Keratinocyte (primary cell): ENCODE measurements around the gene MYO1E. TPM values are rescaled to one million over a fixed set of nuclear protein-coding genes. Genes with fewer than 3 reads are reported as not detected.

ENCODE experiments used
- DNase-seq: peaks from one replicate; pipeline ENCODE4 v3.0.0-alpha.2; 2011; ENCODE audit warnings: low read depth, missing footprints, low spot score
- FAIRE-seq: peaks from 2 replicates; lab custom pipeline; 2011; peaks lifted over from hg19 to GRCh38; lab: Jason Lieb, UNC
- H2AFZ ChIP-seq: 2 replicates; pipeline ENCODE4 v1.6.0; 2012; ENCODE audit warnings: low read length, control low read depth, inconsistent platforms; ENCODE audit not compliant: control insufficient read depth
- H3K27ac ChIP-seq: 2 replicates; pipeline ENCODE4 v1.5.1; 2011; ENCODE audit warnings: low read length; ENCODE audit not compliant: control insufficient read depth, insufficient read depth
- H3K27me3 ChIP-seq: 3 replicates; pipeline ENCODE4 v1.6.0; 2011; ENCODE audit warnings: low read length; ENCODE audit not compliant: control insufficient read depth, insufficient read depth; ENCODE audit errors: extremely low read depth
- H3K36me3 ChIP-seq, 2 experiments: 2 replicates in 1 of 2; 3 replicates in 1 of 2; pipeline ENCODE4 v1.5.1; 2011; ENCODE audit warnings: low read length in 2 of 2, mild to moderate bottlenecking in 1 of 2; ENCODE audit not compliant: control insufficient read depth in 2 of 2, insufficient read depth in 2 of 2; ENCODE audit errors: extremely low read depth in 1 of 2
- H3K4me1 ChIP-seq: 3 replicates; pipeline ENCODE4 v1.5.1; 2011; ENCODE audit warnings: low read length; ENCODE audit not compliant: control insufficient read depth, insufficient read depth; ENCODE audit errors: extremely low read depth
- H3K4me2 ChIP-seq: 3 replicates; pipeline ENCODE4 v1.6.0; 2011; ENCODE audit warnings: low read depth, low read length; ENCODE audit not compliant: control insufficient read depth, insufficient read depth; ENCODE audit errors: extremely low read depth
- H3K4me3 ChIP-seq, 3 experiments: fragments of 200-600 bp in 1 of 3; sonication (generic) in 1 of 3; 2 replicates in 2 of 3; 3 replicates in 1 of 3; pipeline ENCODE4 v1.5.1; 2011 to 2016; ENCODE audit warnings: low read length in 3 of 3, mild to moderate bottlenecking in 3 of 3, control low read depth in 2 of 3, inconsistent platforms in 1 of 3, low read depth in 1 of 3, mixed read lengths in 1 of 3, mixed run types in 1 of 3, moderate library complexity in 1 of 3; ENCODE audit not compliant: control insufficient read depth in 2 of 3, insufficient read depth in 2 of 3; ENCODE audit errors: extremely low read depth in 1 of 3
- H3K79me2 ChIP-seq: 2 replicates; pipeline ENCODE4 v1.6.0; 2012; ENCODE audit warnings: low read length; ENCODE audit not compliant: control insufficient read depth, insufficient read depth
- H3K9ac ChIP-seq: 3 replicates; pipeline ENCODE4 v1.6.0; 2011; ENCODE audit warnings: low read length; ENCODE audit not compliant: control insufficient read depth, insufficient read depth; ENCODE audit errors: extremely low read depth
- H3K9me1 ChIP-seq: 3 replicates; pipeline ENCODE4 v1.6.0; 2011; ENCODE audit warnings: low read length; ENCODE audit not compliant: control insufficient read depth, insufficient read depth; ENCODE audit errors: extremely low read depth
- H3K9me3 ChIP-seq: 2 replicates; pipeline ENCODE4 v1.5.1; 2012; ENCODE audit warnings: low read depth, low read length; ENCODE audit not compliant: control insufficient read depth
- H4K20me1 ChIP-seq: 3 replicates; pipeline ENCODE4 v1.6.0; 2011; ENCODE audit warnings: low read length; ENCODE audit not compliant: control insufficient read depth, insufficient read depth; ENCODE audit errors: extremely low read depth
- CTCF ChIP-seq, 3 experiments: IDR thresholded peaks in 1 of 3; conservative IDR thresholded peaks in 1 of 3; optimal IDR thresholded peaks in 1 of 3; 2 replicates in 2 of 3; 3 replicates in 1 of 3; pipeline versions ENCODE3 to v1.5.1; 2011; ENCODE audit warnings: low read length in 3 of 3, mild to moderate bottlenecking in 3 of 3, moderate library complexity in 2 of 3, control low read depth in 1 of 3, inconsistent platforms in 1 of 3; ENCODE audit not compliant: insufficient read depth in 2 of 3; ENCODE audit errors: extremely low read depth in 1 of 3
- EZH2 ChIP-seq: IDR thresholded peaks from one replicate; pipeline ENCODE4 v1.6.1; 2012; ENCODE audit warnings: inconsistent platforms, mild to moderate bottlenecking, low read length, moderate library complexity
- dilution Hi-C: fragments of 300-500 bp; cut with MboI; formaldehyde crosslinking; loops from one replicate; pipeline ENCODE4 v1.7.0; 2020; ENCODE audit warnings: low sequenced_read_pairs; ENCODE audit not compliant: extremely low pct_ligation_motif_present
- polyA plus RNA-seq, 5 experiments: library from polyadenylated mRNA; depleted of rRNA in 3 of 5; stranded (reverse) in 3 of 5; stranded (forward) in 1 of 5; unstranded in 1 of 5; fragments of >200 nt; gene quantifications; 1 replicate in 1 of 5; 2 replicates in 3 of 5; 3 replicates in 1 of 5; pipeline versions ENCODE4 v1.2.1 to v1.2.3, GENCODE V29; 2011 to 2012; ENCODE audit warnings: missing spikeins in 2 of 5, low read depth in 1 of 5, low replicate concordance in 1 of 5

MYO1E gene
- polyA plus RNA-seq, 1 donor (not counting 4 experiments of a cell fraction or from before 2014, with no cell fraction given), result 213 TPM

- H3K4me2 ChIP-seq, result peak overlapping the region; percentile 61
- DNase-seq (no peak), FAIRE-seq (peak; percentile 70)
- H3K4me1 ChIP-seq, result peaks cover 59% of the 10 kb centered on the region
- H3K9me3 ChIP-seq, result no peaks in the 10 kb centered on the region
- peak overlapping the region in 2 of 3 experiments; percentile 10 to 39 for H3K4me3 ChIP-seq
- H3K9me1 ChIP-seq, result no peaks in the 10 kb centered on the region
- H3K9ac ChIP-seq, result peak overlapping the region; percentile 71
- peak overlapping the region; percentile 85 for H3K27ac ChIP-seq
- no peak overlapping the region for H2AFZ ChIP-seq
- no peaks in the 10 kb centered on the region for H3K27me3 ChIP-seq
- peaks cover 2 to 6% of the 10 kb centered on the region in 2 experiments for H3K36me3 ChIP-seq
- dilution Hi-C loops, result no loop called here
- no peaks in the 10 kb centered on the region for H4K20me1 ChIP-seq
- TF ChIP-seq EZH2 (no peak), CTCF (optimal IDR thresholded peaks at IDR 0.05 in 1 of 3, IDR thresholded peaks at IDR 0.05 in 1 of 3, conservative IDR thresholded peaks at IDR 0.05 in 1 of 3; ENCODE audit: extremely low read depth in 1 of 3, insufficient read depth in 2 of 3, low read length in 3 of 3) (no peak)
- peaks cover 98% of the 10 kb centered on the region for H3K79me2 ChIP-seq
These were observed 5.6 kb downstream of the MYO1E start for GRCh38 chr15:59367022-59367451.

GRCh38 chr15:59366333-59367021 is 6.2 kb downstream of the MYO1E start:
- peaks cover 98% of the 10 kb centered on the region for H3K79me2 ChIP-seq
- no peaks in the 10 kb centered on the region for H3K9me1 ChIP-seq
- H3K4me1 ChIP-seq, result peaks cover 59% of the 10 kb centered on the region
- no peak overlapping the region for H2AFZ ChIP-seq
- no peaks in the 10 kb centered on the region for H3K9me3 ChIP-seq
- peak overlapping the region; percentile 71 for H3K9ac ChIP-seq
- H3K4me3 ChIP-seq, result peak overlapping the region in 2 of 3 experiments; percentile 34 to 55
- FAIRE-seq, result no peak
- no peaks in the 10 kb centered on the region for H4K20me1 ChIP-seq
- peak; percentile 74 for DNase-seq
- peak overlapping the region; percentile 61 for H3K4me2 ChIP-seq
- H3K27me3 ChIP-seq, result no peaks in the 10 kb centered on the region
- TF ChIP-seq CTCF (optimal IDR thresholded peaks at IDR 0.05 in 1 of 3, IDR thresholded peaks at IDR 0.05 in 1 of 3, conservative IDR thresholded peaks at IDR 0.05 in 1 of 3; ENCODE audit: extremely low read depth in 1 of 3, insufficient read depth in 2 of 3, low read length in 3 of 3) (no peak), EZH2 (no peak)
- H3K27ac ChIP-seq, result peak overlapping the region; percentile 85
- dilution Hi-C loops, result no loop called here
- H3K36me3 ChIP-seq, result peaks cover 2 to 6% of the 10 kb centered on the region in 2 experiments
